HG02970 (cell line): ENCODE data around the gene PRDM2.

Experiments used
- ATAC-seq: cut with Tn5 transposase; IDR thresholded peaks from one replicate; pipeline ENCODE4 v1.9.1; 2021; ENCODE audit warnings: mild to moderate bottlenecking, moderate library complexity, moderate number of reproducible peaks; ENCODE audit not compliant: unreplicated experiment, low FRiP score

PRDM2 gene

GRCh38 chr1:13732971-13733667 lies 33.1 kb downstream of the PRDM2 start:
- no peak for ATAC-seq

GRCh38 chr1:13733711-13734110 lies 33.7 kb downstream of the PRDM2 start:
- ATAC-seq = no peak

GRCh38 chr1:13735168-13735930 lies 35.4 kb downstream of the PRDM2 start:
- no peak for ATAC-seq

- no peak for ATAC-seq
These were observed 37.4 kb downstream of the PRDM2 start for GRCh38 chr1:13737398-13737797.

- ATAC-seq = no peak
These were observed 46.4 kb downstream of the PRDM2 start for GRCh38 chr1:13746342-13746741.

GRCh38 chr1:13748610-13749505 lies 48.9 kb downstream of the PRDM2 start:
- peak; percentile 80 for ATAC-seq

- peak; percentile 20 for ATAC-seq
These were observed 49.8 kb downstream of the PRDM2 start for GRCh38 chr1:13749543-13750341.

- ATAC-seq = no peak
These were observed 51.5 kb downstream of the PRDM2 start for GRCh38 chr1:13751458-13751871.

GRCh38 chr1:13751985-13752384 lies 52.0 kb downstream of the PRDM2 start:
- ATAC-seq = no peak

- ATAC-seq = no peak
These were observed 52.9 kb downstream of the PRDM2 start for GRCh38 chr1:13752852-13753251.

GRCh38 chr1:13753636-13754402 lies 53.8 kb downstream of the PRDM2 start:
- no peak for ATAC-seq

- ATAC-seq = no peak
These were observed 54.6 kb downstream of the PRDM2 start for GRCh38 chr1:13754510-13755103.

- no peak for ATAC-seq
These were observed 56.7 kb downstream of the PRDM2 start for GRCh38 chr1:13756557-13757315.

GRCh38 chr1:13757693-13758092 lies 57.7 kb downstream of the PRDM2 start:
- ATAC-seq = no peak

- no peak for ATAC-seq
These were observed 59.1 kb downstream of the PRDM2 start for GRCh38 chr1:13759072-13759471.

GRCh38 chr1:13760340-13760739 lies 60.4 kb downstream of the PRDM2 start:
- no peak for ATAC-seq

GRCh38 chr1:13760921-13761320 lies 60.9 kb downstream of the PRDM2 start:
- no peak for ATAC-seq

- ATAC-seq = no peak
These were observed 61.9 kb downstream of the PRDM2 start for GRCh38 chr1:13761883-13762282.
